ENCODE results near the gene SF3B4.

The SF3B4 gene

GRCh38 chr1:149929856-149930255 is 2.3 kb upstream of the SF3B4 start:
- no peak for ATAC-seq

GRCh38 chr1:149928401-149928724 is 760 bp upstream of the SF3B4 start:
- no peak for ATAC-seq
- TF ChIP-seq TOX (CRISPR knock-in tag; IDR thresholded peaks at IDR 0.05; ENCODE audit: borderline replicate concordance) (no peak), OSR1 (CRISPR knock-in tag; IDR thresholded peaks at IDR 0.05) (no peak), ZNF8 (CRISPR knock-in tag; IDR thresholded peaks at IDR 0.05) (no peak), PPARA (CRISPR knock-in tag; IDR thresholded peaks at IDR 0.05; ENCODE audit: borderline replicate concordance) (no peak), PATZ1 (CRISPR knock-in tag; IDR thresholded peaks at IDR 0.05; ENCODE audit: borderline replicate concordance) (no peak)

More at GRCh38 chr1:149929856-149930255, 2.3 kb upstream of the SF3B4 start:
- no peak for TF ChIP-seq BACH2 (CRISPR knock-in tag; IDR thresholded peaks at IDR 0.05; ENCODE audit: borderline replicate concordance)
- no peak for TF ChIP-seq OSR1 (CRISPR knock-in tag; IDR thresholded peaks at IDR 0.05)

- no peak for TF ChIP-seq ZNF8 (CRISPR knock-in tag; IDR thresholded peaks at IDR 0.05)
- peak; percentile 3 for ATAC-seq
Measured at GRCh38 chr1:149927056-149927562, 494 bp downstream of the SF3B4 start.

GRCh38 chr1:149926296-149926695 is 1.3 kb downstream of the SF3B4 start:
- no peak for TF ChIP-seq OSR1 (CRISPR knock-in tag; IDR thresholded peaks at IDR 0.05)
- ATAC-seq, result no peak

GRCh38 chr1:149925751-149926150 is 1.9 kb downstream of the SF3B4 start:
- no peak for TF ChIP-seq ARNTL (CRISPR knock-in tag; IDR thresholded peaks at IDR 0.05; ENCODE audit: borderline replicate concordance, low read depth)
- no peak for TF ChIP-seq TCF4 (CRISPR knock-in tag; IDR thresholded peaks at IDR 0.05; ENCODE audit: borderline replicate concordance)
- TF ChIP-seq BACH2 (CRISPR knock-in tag; IDR thresholded peaks at IDR 0.05; ENCODE audit: borderline replicate concordance), result no peak
- TF ChIP-seq ZNF565 (CRISPR knock-in tag; conservative IDR thresholded peaks at IDR 0.05; ENCODE audit: low read depth), result no peak
- TF ChIP-seq ZNF70 (CRISPR knock-in tag; IDR thresholded peaks at IDR 0.05), result no peak
- TF ChIP-seq OSR1 (CRISPR knock-in tag; IDR thresholded peaks at IDR 0.05), result no peak
- no peak for TF ChIP-seq PPARA (CRISPR knock-in tag; IDR thresholded peaks at IDR 0.05; ENCODE audit: borderline replicate concordance)
- TF ChIP-seq PATZ1 (CRISPR knock-in tag; IDR thresholded peaks at IDR 0.05; ENCODE audit: borderline replicate concordance), result no peak
- no peak for TF ChIP-seq ZFP30 (CRISPR knock-in tag; IDR thresholded peaks at IDR 0.05)
- TF ChIP-seq GLIS3 (CRISPR knock-in tag; IDR thresholded peaks at IDR 0.05), result no peak
- no peak for TF ChIP-seq CREB5 (CRISPR knock-in tag; IDR thresholded peaks at IDR 0.05; ENCODE audit: low read depth)
- no peak for TF ChIP-seq ISL1 (CRISPR knock-in tag; IDR thresholded peaks at IDR 0.05)
- TF ChIP-seq CSDC2 (CRISPR knock-in tag; IDR thresholded peaks at IDR 0.05), result no peak
- no peak for TF ChIP-seq ZNF8 (CRISPR knock-in tag; IDR thresholded peaks at IDR 0.05)
- no peak for TF ChIP-seq ZFP3 (CRISPR knock-in tag; IDR thresholded peaks at IDR 0.05)
- TF ChIP-seq RARB (CRISPR knock-in tag; IDR thresholded peaks at IDR 0.05), result no peak
- no peak for ATAC-seq

GRCh38 chr1:149925345-149925744 is 2.3 kb downstream of the SF3B4 start:
- TF ChIP-seq RARB (CRISPR knock-in tag; IDR thresholded peaks at IDR 0.05), result no peak
- ATAC-seq, result no peak

- ATAC-seq, result no peak
- TF ChIP-seq ZFP3 (CRISPR knock-in tag; IDR thresholded peaks at IDR 0.05), result no peak
- no peak for TF ChIP-seq ZNF565 (CRISPR knock-in tag; conservative IDR thresholded peaks at IDR 0.05; ENCODE audit: low read depth)
- TF ChIP-seq CSRNP3 (CRISPR knock-in tag; IDR thresholded peaks at IDR 0.05), result no peak
- no peak for TF ChIP-seq ZNF70 (CRISPR knock-in tag; IDR thresholded peaks at IDR 0.05)
- no peak for TF ChIP-seq POU6F1 (CRISPR knock-in tag; IDR thresholded peaks at IDR 0.05; ENCODE audit: borderline replicate concordance, low read depth)
- TF ChIP-seq TOX (CRISPR knock-in tag; IDR thresholded peaks at IDR 0.05; ENCODE audit: borderline replicate concordance), result no peak
- no peak for TF ChIP-seq SNAI2 (CRISPR knock-in tag; IDR thresholded peaks at IDR 0.05)
- no peak for TF ChIP-seq ARNTL (CRISPR knock-in tag; IDR thresholded peaks at IDR 0.05; ENCODE audit: borderline replicate concordance, low read depth)
- no peak for TF ChIP-seq GLIS3 (CRISPR knock-in tag; IDR thresholded peaks at IDR 0.05)
- no peak for TF ChIP-seq RARB (CRISPR knock-in tag; IDR thresholded peaks at IDR 0.05)
- TF ChIP-seq PPARA (CRISPR knock-in tag; IDR thresholded peaks at IDR 0.05; ENCODE audit: borderline replicate concordance), result no peak
- no peak for TF ChIP-seq TCF4 (CRISPR knock-in tag; IDR thresholded peaks at IDR 0.05; ENCODE audit: borderline replicate concordance)
Measured at GRCh38 chr1:149923626-149924025, 4.0 kb downstream of the SF3B4 start.

Measured in SK-N-SH treated with all-trans-retinoic acid at 6 μM for 48 hours (cell line).